ENCODE results near the gene CELF6.

Gene CELF6

DNA sequence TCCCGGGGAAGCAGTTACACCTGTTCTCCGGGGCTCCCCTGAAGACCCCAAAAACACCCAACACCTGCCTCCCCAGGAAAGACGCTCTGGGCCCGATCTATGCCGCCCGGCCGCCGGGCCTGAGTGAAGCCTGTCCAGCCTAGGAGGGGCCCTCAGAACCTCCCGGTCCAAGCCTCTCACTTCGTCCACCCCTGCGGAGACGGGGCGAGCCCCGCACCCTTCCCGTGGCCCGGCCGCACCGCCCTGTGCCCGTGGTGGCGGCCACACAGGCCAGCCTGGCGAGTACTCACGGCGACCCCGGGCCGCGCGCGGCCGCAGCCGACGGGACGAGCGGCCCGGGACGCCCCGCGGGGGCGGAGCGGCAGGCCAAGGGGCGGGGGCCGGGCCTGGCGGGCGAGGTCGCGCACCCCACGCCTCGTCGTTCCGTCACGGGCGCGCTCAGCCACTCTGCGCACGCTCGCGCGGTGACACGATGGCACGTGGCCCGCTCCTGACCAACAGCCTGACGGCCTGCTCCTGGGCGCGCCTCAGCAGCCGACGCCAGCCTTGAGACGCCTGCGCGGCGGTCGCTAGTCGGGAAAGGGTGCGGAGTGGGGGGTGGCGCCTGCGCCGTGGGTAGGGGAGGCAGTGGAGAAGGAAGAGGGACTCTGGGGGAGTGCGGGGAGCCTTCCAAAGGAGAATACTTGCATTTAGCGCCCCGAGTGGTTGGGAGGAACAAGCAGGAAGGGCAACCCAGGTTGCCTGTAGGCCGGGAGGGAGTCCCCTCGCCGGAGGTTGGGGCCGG lies 47.6 kb downstream of the CELF6 start, which contains the start of gene PARP6:
Gene PARP6, minus strand, starts transcription at position 342 of the 784 bp plus-strand sequence. CDS start 5,077 bp downstream, outside the sequence.
- DNase-seq (ENCODE audit: low read depth in 2 of 3, low spot score in 2 of 3), result peak; percentile 74 to 99 (median 95)

DNA sequence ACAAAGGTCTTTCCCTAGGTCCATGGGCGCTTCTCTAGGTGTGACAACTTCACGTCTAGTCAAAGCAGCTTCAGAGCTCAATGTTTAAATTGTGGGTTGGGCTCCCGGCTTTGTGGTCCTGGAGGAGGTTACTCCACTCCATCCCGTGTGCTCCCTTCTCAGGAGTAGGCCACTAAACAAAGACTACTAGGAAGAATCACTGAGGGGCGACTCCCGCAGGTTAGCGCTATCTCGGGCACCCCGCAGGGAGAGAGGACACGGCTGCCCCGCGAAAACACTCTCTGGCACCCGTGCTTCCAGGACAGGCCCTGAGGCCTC lies 48.1 kb downstream of the CELF6 start:
- DNase-seq (ENCODE audit: low read depth in 2 of 3, low spot score in 2 of 3), result no peak

DNA sequence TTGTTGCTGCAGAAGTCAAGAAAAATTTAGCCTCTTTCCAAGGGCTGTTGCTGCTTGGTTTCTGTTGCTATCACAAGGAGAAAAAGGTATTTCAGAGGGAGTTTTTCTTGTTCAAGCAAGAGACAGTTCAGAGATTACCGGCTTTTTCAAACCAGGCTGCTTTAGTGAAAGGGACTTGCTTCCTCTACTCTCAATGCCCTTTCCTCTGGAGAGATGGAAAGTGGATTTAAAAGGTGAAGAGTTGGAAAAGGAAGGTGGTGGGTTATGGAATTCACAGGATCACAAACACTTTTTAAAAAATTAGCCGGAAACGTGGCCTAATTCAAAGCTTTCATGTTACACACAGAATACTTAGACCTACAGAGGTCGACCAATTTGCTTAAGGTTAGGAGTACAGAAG lies 48.7 kb downstream of the CELF6 start:
- DNase-seq (ENCODE audit: low read depth in 2 of 3, low spot score in 2 of 3), result no peak

DNA sequence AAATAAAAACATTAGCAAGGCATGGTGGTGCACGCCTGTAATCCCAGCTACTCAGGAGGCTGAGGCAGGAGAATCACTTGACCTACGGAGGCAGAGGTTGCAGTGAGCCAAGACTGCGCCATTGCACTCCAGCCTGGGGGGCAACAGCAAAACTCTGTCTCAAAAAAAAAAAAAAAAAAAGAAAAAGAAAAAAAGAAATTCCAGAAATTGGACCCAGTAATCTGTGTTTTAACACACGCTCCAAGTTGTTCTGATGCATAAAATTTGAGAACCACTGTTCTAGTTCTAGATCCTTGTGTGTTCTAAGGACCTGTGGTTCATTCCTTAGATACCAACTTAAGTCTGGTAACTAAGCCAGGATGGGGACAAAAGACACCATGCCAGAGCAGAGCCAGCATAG lies 50.2 kb downstream of the CELF6 start:
- no peak for DNase-seq (ENCODE audit: low read depth in 2 of 3, low spot score in 2 of 3)

DNA sequence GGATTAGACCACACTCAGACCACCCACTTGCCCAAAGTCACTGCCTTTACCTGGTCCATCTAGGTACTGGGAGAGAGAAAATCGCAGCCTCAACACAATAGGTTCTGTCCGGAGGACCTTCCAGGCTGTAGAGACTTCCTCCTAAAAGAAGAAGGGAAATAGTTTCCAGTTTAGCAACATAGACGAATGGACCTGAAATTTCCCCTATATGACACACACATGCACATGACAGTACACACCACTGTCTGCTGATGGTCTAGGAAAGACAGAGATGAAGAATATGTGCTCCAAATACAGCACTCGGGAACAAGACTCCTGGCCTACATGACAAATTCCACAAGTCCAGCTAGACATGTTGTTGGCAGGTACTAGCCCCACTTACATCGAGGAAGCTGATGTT lies 54.9 kb downstream of the CELF6 start:
- DNase-seq (ENCODE audit: low read depth in 2 of 3, low spot score in 2 of 3), result no peak

DNA sequence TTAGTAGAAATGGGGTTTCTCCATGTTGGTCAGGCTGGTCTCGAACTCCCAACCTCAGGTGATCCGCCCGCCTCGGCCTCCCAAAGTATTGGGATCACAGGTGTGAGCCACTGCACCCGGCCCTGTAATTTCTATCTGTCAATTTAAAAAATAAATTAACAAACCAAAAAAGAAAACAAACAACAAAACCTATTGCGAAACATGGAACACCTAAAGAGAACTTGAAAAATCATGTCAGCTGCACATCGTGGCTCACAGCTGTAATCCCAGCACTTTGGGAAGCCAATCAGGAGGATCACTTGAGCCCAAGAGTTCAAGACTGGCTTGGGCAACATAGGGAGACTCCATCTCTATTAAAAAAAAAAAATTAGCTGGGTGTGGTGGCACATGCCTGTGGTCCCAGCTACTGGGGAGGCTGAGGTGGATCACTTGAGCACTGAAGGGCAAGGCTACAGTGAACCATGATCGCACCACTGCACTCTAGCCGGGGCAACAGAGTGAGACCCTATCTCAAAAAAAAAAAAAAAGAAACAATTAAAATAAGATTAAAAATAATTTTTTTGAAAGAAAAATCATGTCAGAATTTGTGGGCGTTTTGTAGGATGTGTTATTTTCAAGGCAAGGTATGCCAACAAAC lies 67.2 kb downstream of the CELF6 start:
- DNase-seq (ENCODE audit: low read depth in 2 of 3, low spot score in 2 of 3), result no peak

DNA sequence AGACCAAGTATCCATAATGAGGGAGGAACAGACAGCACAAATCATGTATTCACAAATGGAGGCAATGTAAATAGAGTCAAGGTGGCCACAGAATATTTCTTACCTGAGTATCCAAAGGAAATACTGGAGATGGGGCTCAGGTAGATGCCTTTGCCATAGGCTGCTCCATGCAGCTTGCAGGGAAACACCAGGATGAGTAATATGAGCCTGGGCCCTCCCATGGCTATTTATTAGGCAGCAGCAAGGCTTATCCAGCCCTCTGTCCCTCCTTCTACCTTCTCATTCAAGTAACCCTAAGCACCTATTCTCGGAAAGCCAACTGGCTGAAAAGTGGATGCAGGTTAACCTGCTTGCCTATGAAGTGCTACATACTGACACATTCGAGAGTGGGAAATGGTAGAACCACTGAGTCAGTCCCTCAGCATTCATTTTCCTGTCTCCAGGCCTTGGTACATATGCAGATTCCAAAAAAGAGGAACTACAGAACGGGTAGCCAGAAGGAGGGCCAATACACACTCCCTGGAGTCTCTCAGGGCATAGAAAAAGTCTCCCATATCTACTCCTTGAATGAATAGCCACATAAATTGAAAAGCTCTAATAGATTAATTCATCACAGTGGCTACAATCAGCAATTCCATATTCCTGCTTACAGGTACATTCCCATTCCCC lies 70.7 kb downstream of the CELF6 start:
- no peak for DNase-seq (ENCODE audit: low read depth in 2 of 3, low spot score in 2 of 3)

DNA sequence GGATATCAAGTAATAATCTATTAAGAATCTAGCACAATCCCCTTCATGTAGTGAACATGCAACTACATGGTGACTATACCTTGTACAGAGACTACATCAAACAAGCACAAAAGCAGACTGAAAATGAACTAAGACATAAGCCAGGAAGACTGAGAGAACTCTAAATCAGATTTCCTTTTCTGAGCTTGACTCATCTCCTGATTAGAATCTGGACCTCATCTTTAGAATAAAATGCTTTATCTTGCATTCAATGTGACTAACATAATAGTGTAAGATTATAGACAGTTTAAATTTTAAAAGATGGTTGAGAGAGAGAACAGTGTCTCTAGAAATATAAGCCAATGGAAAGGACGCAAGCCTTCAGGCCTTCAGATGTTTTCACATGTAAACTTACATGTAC lies 71.4 kb downstream of the CELF6 start:
- DNase-seq (ENCODE audit: low read depth in 2 of 3, low spot score in 2 of 3), result no peak

DNA sequence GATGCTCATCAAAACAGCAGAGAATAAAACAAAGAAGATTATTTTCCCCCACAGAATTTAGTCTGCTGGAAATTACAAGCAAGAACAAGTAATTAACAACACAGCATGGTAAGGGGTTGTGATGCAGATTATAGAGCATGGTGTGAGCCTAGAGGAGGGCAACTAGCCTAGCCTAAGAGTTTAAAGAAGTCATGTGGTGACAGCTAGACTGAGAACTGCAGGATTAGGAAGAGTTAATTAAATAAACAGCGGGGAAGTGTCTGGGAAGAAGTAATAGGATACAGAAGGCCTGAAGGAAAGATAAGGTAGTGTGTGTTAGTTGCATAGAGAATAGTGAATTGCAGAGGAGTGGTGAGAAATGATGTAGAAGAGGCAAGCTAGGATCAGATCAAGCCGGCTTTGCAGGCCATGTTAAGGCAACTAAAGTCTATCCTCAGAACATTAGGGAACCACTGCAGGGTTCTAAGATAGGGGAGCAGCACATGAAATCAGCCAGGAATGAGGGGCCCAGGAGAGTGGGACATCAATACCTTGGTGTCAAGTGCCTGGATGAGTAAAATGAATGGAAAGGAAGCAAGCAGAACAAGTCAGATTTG lies 77.1 kb downstream of the CELF6 start:
- no peak for DNase-seq (ENCODE audit: low read depth in 2 of 3, low spot score in 2 of 3)

DNA sequence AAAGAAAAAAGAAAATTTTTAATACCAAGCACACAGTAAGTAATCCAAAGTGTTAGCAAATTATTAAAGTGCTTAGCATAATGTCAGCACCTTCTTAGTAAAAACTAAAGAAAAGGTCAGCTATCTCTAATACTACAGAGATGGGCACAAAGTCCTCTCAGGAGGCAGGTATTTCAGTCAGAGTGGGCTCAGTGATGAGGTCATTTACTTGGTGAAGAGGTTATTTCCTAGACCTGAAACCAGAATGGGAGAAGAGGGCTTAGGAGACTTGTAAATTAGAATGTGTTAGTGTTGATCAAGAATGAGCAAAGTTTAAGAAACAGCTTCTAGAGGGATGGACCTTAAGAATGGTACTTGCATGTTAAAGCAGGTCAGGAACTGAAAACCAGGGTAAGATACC lies 80.3 kb downstream of the CELF6 start:
- no peak for DNase-seq (ENCODE audit: low read depth in 2 of 3, low spot score in 2 of 3)

DNA sequence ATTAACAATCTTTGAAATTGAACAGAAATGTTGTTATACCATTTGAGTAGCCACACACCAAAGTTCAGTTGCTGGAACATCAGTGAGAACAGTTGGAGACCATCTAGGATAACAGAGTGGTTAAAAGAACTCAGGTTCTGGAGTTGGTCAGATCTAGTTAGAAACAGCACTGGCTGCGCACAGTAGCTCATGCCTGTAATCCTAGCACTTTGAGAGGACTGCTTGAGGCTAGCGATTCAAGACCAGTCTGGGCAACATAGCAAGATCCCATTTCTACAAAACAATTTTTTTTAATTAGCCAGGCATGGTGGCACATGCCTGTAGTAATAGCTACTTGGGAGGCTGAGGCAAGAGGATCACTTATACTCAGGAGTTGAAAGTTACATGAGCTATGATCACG lies 81.4 kb downstream of the CELF6 start:
- no peak for DNase-seq (ENCODE audit: low read depth in 2 of 3, low spot score in 2 of 3)

DNA sequence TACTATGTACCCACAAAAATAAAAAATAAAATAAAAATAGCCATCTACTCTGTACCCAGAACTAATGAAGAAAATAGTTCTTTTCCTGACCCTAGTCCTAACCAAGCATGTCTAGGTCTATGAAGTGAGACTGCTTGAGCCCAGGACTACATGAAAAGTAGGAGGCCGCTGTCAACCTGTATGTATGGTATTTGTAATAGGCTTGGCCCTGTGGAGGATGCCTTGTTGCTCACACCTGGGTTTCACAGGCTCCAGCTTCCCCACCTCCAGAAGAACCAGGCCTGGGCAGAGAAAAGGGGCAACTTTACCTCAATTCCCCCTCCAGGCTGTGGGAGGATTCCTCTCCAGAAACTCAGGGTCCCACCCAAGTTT lies 82.1 kb downstream of the CELF6 start:
- no peak for DNase-seq (ENCODE audit: low read depth in 2 of 3, low spot score in 2 of 3)

DNA sequence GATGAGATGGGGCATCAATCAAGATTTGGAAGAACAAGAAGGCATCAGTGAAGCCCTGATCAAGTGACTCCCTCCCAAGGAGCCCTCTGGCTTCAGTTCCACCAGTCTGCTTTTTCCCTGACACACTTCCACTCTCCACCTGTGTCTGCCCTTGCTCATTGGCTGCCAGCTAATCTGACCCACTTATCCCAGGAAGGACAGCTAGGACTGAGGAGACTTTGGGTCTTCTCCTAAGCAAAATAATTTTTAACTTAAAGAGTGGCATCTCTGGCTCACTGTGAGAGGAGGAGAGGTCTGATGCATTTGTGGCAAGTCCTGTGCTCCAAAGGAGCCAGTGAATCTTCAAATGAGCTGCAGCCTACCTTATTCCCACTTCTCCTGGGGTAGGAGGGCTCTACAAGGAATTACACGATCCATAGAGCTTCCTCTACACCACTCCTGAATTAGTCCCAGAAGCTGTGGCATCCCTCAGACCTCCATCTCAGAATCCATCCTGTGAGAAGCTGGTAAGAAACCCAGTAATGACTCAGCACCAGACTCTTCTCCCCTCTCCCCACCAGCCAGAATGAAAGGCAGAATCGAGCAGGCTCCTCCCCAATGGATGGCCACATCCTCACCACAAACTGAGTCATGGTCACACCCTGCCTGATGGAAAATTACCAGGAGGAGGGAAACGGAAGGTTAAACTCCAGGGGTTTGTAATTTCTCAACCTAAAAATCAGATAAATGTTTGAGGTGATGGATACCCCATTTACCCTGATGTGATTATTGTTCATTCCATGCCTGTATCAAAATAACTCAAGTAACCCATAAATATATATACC lies 82.7 kb downstream of the CELF6 start:
- peak; percentile 30 to 60 (median 60) for DNase-seq (ENCODE audit: low read depth in 2 of 3, low spot score in 2 of 3)

DNA sequence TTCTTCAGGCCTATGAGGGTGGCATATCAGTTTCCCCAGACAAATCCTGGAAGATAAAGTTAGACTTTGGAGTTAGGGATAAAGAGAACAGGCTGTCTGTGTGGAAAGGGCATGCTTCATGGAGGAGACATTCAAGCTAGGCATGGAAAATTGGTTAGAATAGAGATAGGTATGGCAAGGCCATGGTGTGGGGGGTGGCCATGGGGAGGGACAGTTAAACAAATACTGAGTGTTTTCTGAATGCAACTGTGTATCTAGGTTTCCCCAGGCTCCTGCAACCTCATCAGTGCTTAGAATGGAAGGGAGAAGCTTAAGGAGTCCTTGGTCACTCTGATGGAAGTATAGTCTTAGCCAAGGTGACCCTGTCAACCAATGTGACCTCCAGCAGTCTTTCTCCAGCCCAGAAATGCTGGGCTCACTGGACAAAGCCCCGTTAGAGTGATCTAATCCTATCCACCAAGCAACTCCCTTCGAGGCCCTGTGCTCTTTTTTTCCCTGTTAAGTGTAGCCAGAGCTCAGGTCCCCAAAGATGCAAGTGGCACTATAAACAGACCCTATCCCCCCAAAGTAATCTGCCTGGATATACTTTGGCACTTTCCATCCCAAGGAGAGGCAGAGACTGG lies 83.5 kb downstream of the CELF6 start:
- no peak for DNase-seq (ENCODE audit: low read depth in 2 of 3, low spot score in 2 of 3)

DNA sequence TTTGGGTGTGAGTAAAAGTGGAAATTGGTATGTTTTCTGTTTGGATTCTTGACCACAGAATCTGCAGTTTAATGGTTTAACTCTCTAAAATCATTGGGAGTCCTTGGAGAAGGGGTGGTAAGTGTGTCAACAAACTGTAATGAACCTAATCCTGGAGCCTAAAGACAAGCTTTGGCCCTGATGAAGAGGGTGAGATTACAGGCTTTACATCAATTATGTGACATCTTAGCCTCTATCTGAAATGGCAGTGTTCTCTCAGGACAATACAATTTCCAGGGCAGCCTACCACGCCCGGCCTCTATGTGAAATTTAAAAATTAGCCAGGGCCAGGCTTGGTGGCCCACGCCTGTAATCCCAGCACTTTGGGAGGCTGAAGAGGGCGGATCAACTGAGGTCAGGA lies 84.7 kb downstream of the CELF6 start:
- DNase-seq (ENCODE audit: low read depth in 2 of 3, low spot score in 2 of 3), result no peak

Data from activated CD8-positive, alpha-beta memory T cell treated with anti-CD3 and anti-CD28 coated beads for 48 hours (primary cell).